T1000 (cell line): ENCODE data around the gene RUFY4.
"Not testable (repeated sequence)": the region's sequence is repeated elsewhere in the genome, so short reads cannot be mapped to it uniquely, and the experiment has no call there.

Experiments used
- DNase-seq: peaks from one replicate; lab custom pipeline; 2025; ENCODE audit warnings: mixed read lengths; lab: John Stamatoyannopoulos, UW

The RUFY4 gene

DNA sequence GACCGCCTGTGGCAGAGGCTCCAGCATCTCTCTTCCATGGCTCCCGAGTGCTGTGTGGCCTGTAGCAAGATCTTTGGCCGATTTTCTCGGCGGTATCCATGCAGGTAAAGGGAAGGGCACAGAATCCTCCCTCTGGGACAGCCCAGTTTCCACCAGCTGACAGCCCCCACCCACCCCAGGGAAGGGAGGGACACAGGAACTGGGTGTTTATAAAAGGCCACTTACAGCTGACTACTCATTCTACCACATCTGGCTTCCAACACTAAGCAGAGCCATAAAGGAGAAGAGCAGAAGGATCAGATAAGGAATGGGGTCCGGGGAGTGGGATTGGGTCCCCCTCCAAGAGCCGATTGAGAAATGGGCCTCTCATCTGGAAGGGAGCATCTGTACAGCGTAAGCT, 20.2 kb downstream of the RUFY4 start:
- DNase-seq: no peak

DNA sequence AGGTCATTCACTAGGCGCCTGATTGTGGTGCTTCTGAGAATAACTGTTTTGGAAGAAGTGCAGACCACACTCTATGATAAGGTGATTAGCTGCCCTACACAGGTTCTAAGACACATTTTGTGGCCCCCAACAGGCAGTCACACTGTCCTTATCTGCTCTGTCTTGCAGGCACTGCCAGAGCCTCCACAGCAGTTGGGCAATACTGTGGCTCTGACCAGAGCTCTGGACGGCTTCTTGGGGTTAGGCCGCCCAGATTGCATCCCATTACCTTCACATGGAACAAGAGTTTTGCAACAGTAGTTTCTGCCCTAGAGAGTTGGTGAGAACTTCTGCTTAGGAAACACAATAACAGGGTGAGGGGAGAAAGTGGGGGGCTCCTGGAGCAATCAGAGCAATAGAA, 22.7 kb downstream of the RUFY4 start:
- DNase-seq: no peak

DNA sequence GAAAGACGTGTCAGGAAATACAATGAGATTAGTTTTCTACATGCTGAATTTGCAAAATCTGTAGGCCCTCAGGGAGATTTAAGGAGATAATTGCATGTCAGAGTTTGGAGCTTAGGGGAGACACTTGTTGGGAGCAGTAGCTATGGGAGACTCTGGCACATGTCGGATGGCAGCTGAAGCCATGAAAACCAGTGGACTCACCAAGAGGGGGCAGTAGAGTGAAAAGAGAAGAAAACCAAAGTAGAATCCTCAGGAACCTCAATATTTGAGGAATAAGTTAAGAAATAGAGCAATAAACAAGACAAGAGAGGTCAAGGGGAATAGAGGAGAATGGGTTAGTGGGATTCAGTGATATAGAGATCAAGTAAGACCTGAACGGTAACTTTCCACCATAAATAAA, 24.8 kb downstream of the RUFY4 start:
- no peak for DNase-seq

DNA sequence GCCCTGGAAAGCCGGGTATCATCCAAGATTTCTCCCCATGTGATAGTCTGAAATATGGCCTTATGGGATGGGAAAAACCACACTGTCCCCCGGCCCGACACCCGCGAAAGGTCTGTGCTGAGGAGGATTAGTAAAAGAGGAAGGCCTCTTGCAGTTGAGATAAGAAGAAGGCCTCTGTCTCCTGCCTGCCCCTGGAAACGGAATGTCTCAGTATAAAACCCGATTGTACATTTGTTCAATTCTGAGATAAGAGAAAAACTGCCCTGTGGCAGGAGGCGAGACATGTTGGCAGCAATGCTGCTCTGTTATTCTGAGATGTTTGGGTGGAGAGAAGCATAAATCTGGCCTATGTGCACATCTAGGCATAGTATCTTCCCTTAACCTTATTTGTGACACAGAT, 26.8 kb downstream of the RUFY4 start:
- DNase-seq: no peak

DNA sequence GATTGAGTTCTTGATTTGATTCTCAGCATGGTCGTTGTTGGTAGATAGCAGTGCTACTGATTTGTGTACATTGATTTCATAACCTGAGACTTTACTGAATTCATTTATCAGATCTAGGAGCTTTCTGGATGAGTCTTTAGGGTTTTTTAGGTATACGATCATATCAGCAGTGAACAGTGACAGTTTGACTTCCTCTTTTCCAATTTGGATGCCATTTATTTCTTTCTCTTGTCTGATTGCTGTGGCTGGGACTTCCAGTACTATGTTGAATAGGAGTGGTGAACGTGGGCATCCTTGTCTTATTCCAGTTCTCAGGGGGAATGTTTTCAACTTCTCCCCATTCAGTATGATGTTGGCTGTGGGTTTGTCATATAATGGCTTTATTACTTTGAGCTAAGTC, 28.9 kb downstream of the RUFY4 start:
- no peak for DNase-seq

DNA sequence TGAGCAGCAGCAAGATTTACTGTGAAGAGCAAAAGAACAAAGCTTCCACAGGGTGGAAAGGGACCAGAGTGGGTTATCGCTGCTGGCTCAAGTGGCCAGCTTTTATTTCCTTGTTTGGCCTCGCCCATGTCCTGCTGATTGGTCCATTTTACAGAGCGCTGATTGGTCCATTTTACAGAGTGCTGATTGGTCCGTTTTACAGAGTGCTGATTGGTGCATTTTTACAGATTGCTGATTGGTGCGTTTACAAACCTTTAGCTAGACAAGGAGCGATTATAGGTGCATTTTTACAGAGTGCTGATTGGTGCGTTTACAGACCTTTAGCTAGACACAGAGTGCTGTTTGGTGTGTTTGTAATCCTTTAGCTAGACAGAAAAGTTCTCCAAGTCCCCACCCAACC, 39.8 kb downstream of the RUFY4 start:
- not testable (repeated sequence) for DNase-seq

DNA sequence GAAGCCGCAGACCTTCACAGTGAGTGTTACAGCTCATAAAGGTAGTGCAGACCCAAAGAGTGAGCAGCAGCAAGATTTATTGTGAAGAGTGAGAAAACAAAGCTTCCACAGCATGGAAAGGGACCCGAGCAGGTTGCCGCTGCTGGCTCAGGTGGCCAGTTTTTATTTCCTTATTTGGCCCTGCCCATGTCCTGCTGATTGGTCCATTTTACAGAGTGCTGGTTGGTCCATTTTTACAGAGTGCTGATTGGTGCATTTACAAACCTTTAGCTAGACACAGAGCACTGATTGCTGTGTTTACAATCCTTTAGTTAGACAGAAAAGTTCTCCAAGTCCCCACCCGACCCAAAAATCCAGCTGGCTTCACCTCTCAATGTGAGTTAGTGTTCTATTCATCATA, 52.7 kb downstream of the RUFY4 start:
- not testable (repeated sequence) for DNase-seq

DNA sequence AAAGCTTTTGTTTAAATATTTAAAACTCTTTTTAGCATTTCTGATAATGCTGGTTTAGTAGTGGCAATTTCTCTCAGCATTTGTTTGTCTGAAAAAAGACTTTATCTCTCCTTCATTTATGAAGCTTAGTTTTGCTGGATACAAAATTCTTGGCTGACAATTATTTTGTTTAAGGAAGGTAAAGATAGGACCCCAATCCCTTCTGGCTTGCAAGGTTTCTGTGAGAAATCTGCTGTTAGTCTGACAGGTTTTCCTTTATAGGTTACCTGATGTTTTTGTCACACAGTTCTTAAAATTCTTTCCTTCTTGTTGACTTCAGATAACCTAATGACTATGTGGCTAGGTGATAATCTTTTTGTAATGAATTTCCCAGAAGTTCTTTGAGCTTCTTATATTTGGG, 53.2 kb downstream of the RUFY4 start:
- DNase-seq: not testable (repeated sequence)

DNA sequence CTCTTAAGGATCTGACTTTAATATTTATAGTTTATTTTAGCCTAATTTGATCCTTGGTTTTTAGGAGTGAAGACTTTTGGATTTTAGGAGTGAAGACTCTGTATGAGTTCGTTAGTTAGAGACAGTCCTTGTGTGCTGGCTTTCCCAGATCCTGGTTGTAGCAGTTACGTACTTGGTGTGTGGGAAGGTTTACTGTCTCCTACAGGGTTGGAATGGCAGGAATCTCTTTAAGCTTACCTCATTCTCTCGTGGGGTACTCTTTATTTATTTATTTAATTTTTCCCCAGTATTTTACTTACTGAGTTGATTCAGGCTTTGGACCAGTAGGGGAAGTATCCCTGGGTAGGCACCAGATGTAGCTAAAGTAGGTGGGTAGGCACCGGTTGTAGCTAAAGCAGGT, 54.9 kb downstream of the RUFY4 start:
- no peak for DNase-seq

DNA sequence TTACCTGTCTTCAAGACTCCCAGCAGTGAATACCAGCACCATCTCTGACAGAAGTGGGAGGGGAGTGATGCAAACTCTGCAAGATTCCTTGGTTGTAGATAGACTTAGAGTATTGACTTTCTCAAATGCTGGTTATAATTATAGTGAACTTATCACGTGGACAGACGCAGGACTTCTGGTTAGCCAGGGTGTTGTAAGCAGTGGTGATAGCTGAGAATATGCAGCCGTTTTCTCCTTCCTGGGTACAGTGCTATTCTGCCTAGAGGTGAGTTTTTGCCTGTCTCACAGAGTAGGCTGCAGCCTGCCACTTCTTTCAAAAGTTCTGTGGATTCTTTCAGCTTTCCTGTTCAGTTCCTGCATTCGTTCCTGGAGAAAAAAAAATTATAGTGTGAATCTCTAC, 56.0 kb downstream of the RUFY4 start:
- DNase-seq: no peak

DNA sequence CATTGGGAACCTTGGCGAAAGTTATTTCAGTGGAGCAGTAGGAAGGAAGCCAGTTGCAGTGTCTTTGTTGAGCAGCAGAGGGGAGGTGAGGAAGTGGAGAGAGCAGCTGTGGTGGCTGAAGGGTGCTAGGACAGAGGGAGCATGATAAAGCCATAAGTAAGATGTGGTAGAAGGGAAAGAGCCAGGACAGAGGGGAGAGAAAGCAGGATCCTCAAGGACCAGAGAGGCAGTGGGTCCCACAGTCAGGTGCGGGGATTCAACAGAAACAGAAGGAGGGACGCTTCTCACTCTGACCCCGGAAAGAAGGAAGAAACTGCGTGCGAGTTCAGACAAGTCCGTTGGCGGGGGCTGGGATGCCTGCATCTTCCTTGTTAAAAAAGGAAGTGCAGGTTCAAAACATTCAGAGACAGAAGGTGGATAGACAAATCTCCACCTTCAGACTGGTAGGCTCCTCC, 56.6 kb downstream of the RUFY4 start, which contains the start of gene CXCR2:
Gene CXCR2, plus strand, starts transcription at position 403 of the 455 bp plus-strand sequence. CDS start 8,774 bp downstream, outside the sequence.
- DNase-seq: no peak

DNA sequence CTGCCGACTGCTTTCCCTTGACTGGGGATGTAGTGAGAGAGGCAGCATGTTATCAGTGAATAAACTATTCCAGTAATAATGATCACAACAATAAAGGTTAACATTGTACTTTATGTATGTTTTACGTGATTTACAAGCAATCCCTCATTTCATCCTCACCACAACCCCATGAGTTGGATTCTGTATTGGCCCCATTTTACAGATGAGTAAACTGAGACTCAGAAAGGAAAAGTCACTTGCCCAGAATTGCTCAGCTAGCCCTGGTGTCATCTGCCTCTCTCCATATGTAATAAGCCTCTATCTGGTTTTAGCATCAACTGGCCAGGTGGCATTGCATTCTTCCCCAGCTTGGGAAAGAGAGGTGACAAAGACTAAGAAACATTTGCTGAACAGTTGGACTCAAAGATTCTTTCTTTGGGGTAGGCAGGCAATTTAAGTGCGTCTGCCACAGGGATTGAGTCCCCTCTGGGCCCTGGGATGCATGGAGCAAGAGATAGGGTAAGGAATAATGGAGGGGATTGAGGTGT, 58.9 kb downstream of the RUFY4 start:
- DNase-seq: no peak

DNA sequence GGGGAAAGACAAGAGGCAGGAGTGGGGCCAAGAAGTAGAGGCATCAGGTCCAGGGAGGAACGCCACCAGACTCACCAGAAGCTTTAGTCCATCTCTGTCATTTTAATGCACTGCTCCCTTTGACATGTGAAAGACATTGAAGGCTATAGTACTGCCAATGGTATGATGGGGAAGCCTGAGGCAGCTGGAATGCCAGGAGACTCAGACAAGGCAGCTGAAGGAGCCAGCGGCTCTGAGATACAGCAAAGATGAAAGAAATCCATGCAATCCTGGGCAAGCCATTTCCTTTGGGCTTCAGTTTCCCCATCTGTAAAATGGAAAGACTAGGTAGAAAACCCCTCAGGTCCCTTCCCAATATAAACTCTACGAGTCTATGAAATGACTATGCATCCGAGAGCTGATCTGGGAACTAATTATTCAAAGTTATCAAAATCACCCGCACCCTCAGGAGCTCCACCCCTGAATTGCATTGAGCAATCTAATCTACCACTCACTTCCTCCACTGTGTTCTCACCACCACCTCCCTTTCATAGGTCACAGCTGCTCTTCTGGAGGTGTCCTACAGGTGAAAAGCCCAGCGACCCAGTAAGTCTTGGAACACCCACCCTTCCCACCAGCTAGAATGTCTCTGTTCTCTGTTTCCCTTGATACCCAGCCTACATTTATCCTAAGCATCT, 59.9 kb downstream of the RUFY4 start:
- DNase-seq: no peak

DNA sequence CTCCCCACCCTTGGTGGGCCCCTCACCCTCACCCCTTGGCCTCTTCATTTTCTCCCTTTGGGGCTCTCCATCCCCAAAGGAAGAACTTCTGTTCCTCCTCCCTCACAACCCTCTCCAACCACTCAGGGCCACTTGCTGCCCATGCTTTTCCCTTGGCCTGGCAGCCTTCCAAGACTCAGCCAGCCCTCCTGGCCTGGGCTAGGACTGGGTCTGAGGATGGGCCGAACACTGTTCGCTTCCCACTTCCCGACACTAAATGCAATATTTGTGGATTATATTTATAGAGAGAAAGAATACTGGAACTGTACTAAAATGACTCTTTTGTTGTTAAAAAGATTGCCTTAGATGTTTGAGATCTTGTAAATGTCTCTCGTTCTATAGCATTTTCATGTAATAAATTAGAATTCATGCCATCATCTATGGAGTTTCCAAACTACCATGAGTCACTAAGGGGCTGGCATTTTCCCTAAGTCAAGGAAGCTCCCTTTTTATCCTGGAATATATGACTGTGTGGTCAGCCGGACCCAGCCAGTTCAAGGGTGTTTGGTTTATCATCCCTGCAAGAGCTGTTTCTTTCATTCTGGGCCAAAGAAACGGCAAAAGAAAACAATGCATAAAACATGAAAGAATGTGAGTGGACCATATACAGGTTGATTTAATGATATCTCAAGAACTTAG, 60.5 kb downstream of the RUFY4 start:
- no peak for DNase-seq

DNA sequence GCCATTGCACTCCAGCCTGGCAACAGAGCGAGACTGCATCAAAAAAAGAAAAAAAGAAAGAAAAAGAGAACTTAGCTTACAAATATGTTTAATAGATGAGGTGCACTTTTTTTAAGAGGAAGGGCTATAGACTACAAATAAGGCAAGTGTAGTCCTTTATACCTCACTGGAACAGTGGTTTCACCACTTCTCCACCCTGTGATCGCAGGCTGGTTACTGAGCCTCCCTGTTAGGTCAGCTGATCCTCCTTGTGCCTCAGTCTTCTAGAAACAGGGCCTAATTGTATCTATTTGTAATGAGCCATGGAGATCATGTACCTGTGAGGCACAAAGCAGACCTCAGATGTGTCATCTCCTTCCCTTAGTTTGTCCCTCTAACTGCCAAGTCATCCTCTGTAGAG, 61.3 kb downstream of the RUFY4 start:
- DNase-seq: no peak

DNA sequence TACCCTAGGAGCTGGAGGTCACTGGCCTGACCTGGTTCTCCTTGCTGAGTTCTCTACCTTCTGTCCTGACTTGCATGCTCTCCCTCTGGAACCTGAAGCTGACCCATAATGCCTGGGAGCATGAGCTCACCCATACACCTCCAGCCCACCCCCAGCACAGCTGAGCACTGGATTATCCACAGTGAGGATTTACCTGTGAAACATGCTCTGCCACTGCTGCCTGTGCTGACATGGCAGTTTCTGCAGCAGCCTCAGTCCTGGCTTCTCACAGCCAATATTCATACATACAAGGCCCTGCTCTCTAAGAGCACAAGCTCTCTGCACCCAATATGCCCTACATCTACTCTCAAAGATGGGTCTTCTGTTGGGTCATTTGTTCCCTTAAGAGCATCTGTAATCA, 61.8 kb downstream of the RUFY4 start:
- no peak for DNase-seq

DNA sequence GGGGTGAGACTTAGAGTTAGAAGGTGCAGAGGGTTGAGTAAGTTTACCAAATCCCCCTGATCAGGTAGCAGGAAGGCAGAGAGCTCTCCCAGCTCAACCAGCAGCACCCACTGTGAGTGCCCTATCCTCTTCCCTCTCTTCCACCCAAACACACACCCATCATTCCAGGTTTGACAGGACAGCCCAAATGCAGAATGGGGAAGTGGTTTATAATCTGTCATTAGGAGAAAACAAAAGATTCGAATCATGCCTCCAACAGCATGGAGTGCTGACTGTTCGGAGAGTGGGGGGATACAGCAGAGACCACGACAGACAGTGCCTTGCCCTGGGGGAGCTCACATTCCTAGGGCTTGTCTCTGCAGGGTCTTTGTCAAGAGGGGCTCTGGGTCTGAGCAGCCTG, 68.5 kb downstream of the RUFY4 start:
- DNase-seq: no peak

DNA sequence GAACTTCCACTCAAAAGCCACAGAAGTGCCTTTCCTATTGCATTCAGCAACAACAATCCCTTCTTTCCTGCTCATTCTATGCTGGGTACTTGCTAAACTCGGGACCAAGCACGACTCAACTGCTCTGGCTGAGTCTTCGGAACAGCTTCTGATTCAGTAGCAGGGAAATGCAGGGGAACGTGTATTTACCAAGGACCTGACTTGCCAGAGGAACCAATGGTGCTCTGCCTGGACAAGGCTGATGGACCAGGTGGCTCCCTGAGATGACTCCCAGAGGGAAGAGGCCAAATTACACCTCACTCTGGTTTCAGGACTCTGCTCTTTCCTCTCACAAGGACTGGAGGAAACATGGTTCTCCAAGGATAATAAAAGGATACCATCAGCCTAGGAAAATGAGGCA, 69.0 kb downstream of the RUFY4 start:
- DNase-seq: no peak
